DMS114 treated with DMSO at 0.1 percent for 48 hours (cell line): ENCODE results near the gene KRT82.

Experiments used
- DNase-seq: peaks from one replicate; lab custom pipeline; 2025; ENCODE audit not compliant: unreplicated experiment; lab: John Stamatoyannopoulos, UW

KRT82 gene

GRCh38 chr12:52387859-52388258 is 18.3 kb downstream of the KRT82 start:
- DNase-seq: no peak

- no peak for DNase-seq
These were observed 20.9 kb downstream of the KRT82 start, which contains the start of gene KRT84 for GRCh38 chr12:52385226-52385702. TSS of gene KRT84 (minus strand) at chr12:52385652. CDS start at chr12:52385585, 67 bp downstream.

- DNase-seq: no peak
These were observed 22.8 kb downstream of the KRT82 start for GRCh38 chr12:52383331-52383730.

GRCh38 chr12:52382854-52383253 is 23.3 kb downstream of the KRT82 start:
- DNase-seq: no peak

- DNase-seq: no peak
These were observed 24.9 kb downstream of the KRT82 start for GRCh38 chr12:52381206-52381605.

GRCh38 chr12:52380271-52380694 is 25.9 kb downstream of the KRT82 start:
- no peak for DNase-seq

GRCh38 chr12:52379536-52379935 is 26.6 kb downstream of the KRT82 start:
- no peak for DNase-seq

- DNase-seq: no peak
These were observed 28.0 kb downstream of the KRT82 start for GRCh38 chr12:52378091-52378490.

- DNase-seq: no peak
These were observed 28.9 kb downstream of the KRT82 start for GRCh38 chr12:52377266-52377665.

GRCh38 chr12:52372216-52373154 is 33.6 kb downstream of the KRT82 start:
- DNase-seq: peak; percentile 85

GRCh38 chr12:52371716-52372115 is 34.4 kb downstream of the KRT82 start:
- no peak for DNase-seq

- DNase-seq: no peak
These were observed 35.1 kb downstream of the KRT82 start for GRCh38 chr12:52370926-52371608.

GRCh38 chr12:52369809-52370208 is 36.3 kb downstream of the KRT82 start:
- DNase-seq: no peak

GRCh38 chr12:52369211-52369610 is 36.9 kb downstream of the KRT82 start:
- no peak for DNase-seq

- no peak for DNase-seq
These were observed 37.6 kb downstream of the KRT82 start for GRCh38 chr12:52368508-52368907.

- no peak for DNase-seq
These were observed 38.3 kb downstream of the KRT82 start for GRCh38 chr12:52367876-52368275.

GRCh38 chr12:52366738-52367485 is 39.2 kb downstream of the KRT82 start, which contains the start of gene KRT85:
TSS of gene KRT85 (minus strand) at chr12:52367481. CDS start at chr12:52367405, 76 bp downstream.
- DNase-seq: no peak

GRCh38 chr12:52364901-52365489 is 41.1 kb downstream of the KRT82 start:
- no peak for DNase-seq

GRCh38 chr12:52364061-52364460 is 42.1 kb downstream of the KRT82 start:
- no peak for DNase-seq

- DNase-seq: no peak
These were observed 42.9 kb downstream of the KRT82 start for GRCh38 chr12:52363111-52363679.
